ENCODE results near the gene SPINDOC. TPM values are rescaled to one million over a fixed set of nuclear protein-coding genes. Genes with fewer than 3 reads are reported as not detected.

SPINDOC gene
- total RNA-seq, 1 experiment from 2014 or later, result 49.7 TPM

- peaks cover 15% of the 10 kb centered on the region; the same call in 1 of the 2 replicates for H3K36me3 ChIP-seq (ENCODE audit: low read depth)
- no TSS peak for BruUV-seq (replicated peaks)
- H2AFZ ChIP-seq, result no peak overlapping the region
- no peaks in the 10 kb centered on the region for H3K27me3 ChIP-seq (ENCODE audit: insufficient read depth, low read depth)
- H3K79me2 ChIP-seq (ENCODE audit: low read depth), result peaks cover 6% of the 10 kb centered on the region; the same call in 1 of the 2 replicates
- H3K4me3 ChIP-seq, result no peak overlapping the region
- POLR2A ChIA-PET (ENCODE audit: unreplicated experiment), result interaction anchor here (0.6 kb wide), 1 partner anchor 745 kb away, joined by 10 read pairs; no protein-coding TSS in a partner anchor
- no peak overlapping the region for H3K27ac ChIP-seq
- no peak for DNase-seq
- peaks cover 10% of the 10 kb centered on the region for H3F3A ChIP-seq (ENCODE audit: insufficient read depth, low read depth)
- no peak overlapping the region for H3K4me2 ChIP-seq
- 0 out of 2 replicates have a peak, but pooled peaks cover 3% of the 10 kb centered on the region for H4K20me1 ChIP-seq (ENCODE audit: insufficient read depth)
- no peaks in the 10 kb centered on the region for H3K4me1 ChIP-seq (replicated peaks; ENCODE audit: insufficient read depth)
- no peaks in the 10 kb centered on the region for H3K9me3 ChIP-seq (ENCODE audit: insufficient read depth, low read depth)
- CTCF ChIA-PET, result interaction anchor here (0.7 kb wide), 1 partner anchor 37 kb away, joined by 4 read pairs; no protein-coding TSS in a partner anchor
- no peaks in the 10 kb centered on the region for H3K9me2 ChIP-seq (ENCODE audit: insufficient read depth)
- no peak for TF ChIP-seq CTCF (conservative IDR thresholded peaks at IDR 0.05)
- TF ChIP-seq EZH2 (IDR thresholded peaks at IDR 0.05; ENCODE audit: low read depth), result no peak
- intact Hi-C loops (cut with micrococcal nuclease; ENCODE audit: unreplicated experiment), result loop anchor here (10.0 kb wide), 1 partner anchor 917 kb away; no protein-coding TSS in a partner anchor
Observed at GRCh38 chr11:63821411-63821810, 8.2 kb downstream of the SPINDOC start.

GRCh38 chr11:63826471-63827190 is 13.4 kb downstream of the SPINDOC start:
- POLR2A ChIA-PET (ENCODE audit: unreplicated experiment), result interaction anchor here (0.6 kb wide), 1 partner anchor 323 kb away, joined by 5 read pairs; no protein-coding TSS in a partner anchor

More at GRCh38 chr11:63826471-63827190, 13.4 kb downstream of the SPINDOC start:
- TF ChIP-seq CTCF (conservative IDR thresholded peaks at IDR 0.05) (no peak), EZH2 (IDR thresholded peaks at IDR 0.05; ENCODE audit: low read depth) (no peak)
- no TSS peak for BruUV-seq (replicated peaks)
- peaks cover 4% of the 10 kb centered on the region; the same call in 1 of the 2 replicates for H3K36me3 ChIP-seq (ENCODE audit: low read depth)
- H3K9me2 ChIP-seq (ENCODE audit: insufficient read depth), result no peaks in the 10 kb centered on the region
- CTCF ChIA-PET, result no interaction called here
- no peaks in the 10 kb centered on the region for H3K79me2 ChIP-seq (ENCODE audit: low read depth)
- no peak for DNase-seq
- H3K4me3 ChIP-seq, result no peak overlapping the region
- H2AFZ ChIP-seq, result no peak overlapping the region
- H4K20me1 ChIP-seq (ENCODE audit: insufficient read depth), result no peaks in the 10 kb centered on the region
- intact Hi-C loops (cut with micrococcal nuclease; ENCODE audit: unreplicated experiment), result loop anchor here (10.0 kb wide), 1 partner anchor 922 kb away; no protein-coding TSS in a partner anchor
- H3K4me2 ChIP-seq, result no peak overlapping the region
- no peak overlapping the region for H3K27ac ChIP-seq
- peaks cover 17% of the 10 kb centered on the region for H3F3A ChIP-seq (ENCODE audit: insufficient read depth, low read depth)
- no peaks in the 10 kb centered on the region for H3K9me3 ChIP-seq (ENCODE audit: insufficient read depth, low read depth)
- H3K4me1 ChIP-seq (replicated peaks; ENCODE audit: insufficient read depth), result no peaks in the 10 kb centered on the region
- H3K27me3 ChIP-seq (ENCODE audit: insufficient read depth, low read depth), result no peaks in the 10 kb centered on the region
